HG03135 (cell line): ENCODE measurements around the gene ARHGAP10.

Experiments
- ATAC-seq: cut with Tn5 transposase; IDR thresholded peaks from one replicate; pipeline ENCODE4 v1.9.1; 2021; ENCODE audit warnings: mild to moderate bottlenecking, moderate library complexity; ENCODE audit not compliant: unreplicated experiment

The ARHGAP10 gene

GRCh38 chr4:148057984-148058859 is 326.3 kb downstream of the ARHGAP10 start:
- ATAC-seq = no peak

GRCh38 chr4:148059617-148060180 is 327.8 kb downstream of the ARHGAP10 start:
- ATAC-seq = no peak

- no peak for ATAC-seq
These were observed 328.6 kb downstream of the ARHGAP10 start for GRCh38 chr4:148060264-148061140.

- ATAC-seq = no peak
These were observed 329.2 kb downstream of the ARHGAP10 start for GRCh38 chr4:148061141-148061481.

GRCh38 chr4:148061795-148062194 is 329.9 kb downstream of the ARHGAP10 start:
- no peak for ATAC-seq

- no peak for ATAC-seq
These were observed 330.5 kb downstream of the ARHGAP10 start for GRCh38 chr4:148062301-148062950.

- no peak for ATAC-seq
These were observed 332.6 kb downstream of the ARHGAP10 start for GRCh38 chr4:148064451-148064850.

- ATAC-seq = no peak
These were observed 333.2 kb downstream of the ARHGAP10 start for GRCh38 chr4:148065075-148065474.

- ATAC-seq = no peak
These were observed 335.5 kb downstream of the ARHGAP10 start for GRCh38 chr4:148067301-148067916.

- ATAC-seq = no peak
These were observed 336.4 kb downstream of the ARHGAP10 start for GRCh38 chr4:148068065-148068911.

- ATAC-seq = no peak
These were observed 337.4 kb downstream of the ARHGAP10 start for GRCh38 chr4:148069086-148069894.

- no peak for ATAC-seq
These were observed 337.9 kb downstream of the ARHGAP10 start for GRCh38 chr4:148069895-148070178.

GRCh38 chr4:148071009-148071408 is 339.1 kb downstream of the ARHGAP10 start:
- ATAC-seq = no peak

- ATAC-seq = no peak
These were observed 340.9 kb downstream of the ARHGAP10 start for GRCh38 chr4:148072789-148073188.

GRCh38 chr4:148073349-148073748 is 341.5 kb downstream of the ARHGAP10 start:
- no peak for ATAC-seq

- no peak for ATAC-seq
These were observed 342.6 kb downstream of the ARHGAP10 start for GRCh38 chr4:148074462-148074861.

GRCh38 chr4:148075438-148075837 is 343.6 kb downstream of the ARHGAP10 start:
- no peak for ATAC-seq

- no peak for ATAC-seq
These were observed 345.1 kb downstream of the ARHGAP10 start for GRCh38 chr4:148076964-148077363.

GRCh38 chr4:148077581-148077980 is 345.7 kb downstream of the ARHGAP10 start:
- ATAC-seq = no peak
